HL-60 (cell line): Measurements from ENCODE around the gene ESYT2.

Experiments used
- DNase-seq, 2 experiments: peaks; one replicate each; pipeline ENCODE4 v3.0.0-alpha.2; 2010 to 2020; ENCODE audit warnings: low read depth in 1 of 2, low spot score in 1 of 2
- H3K27ac ChIP-seq: fragments of 250-450 bp; sonication (Bioruptor Pico); replicated peaks from 2 replicates; pipeline ENCODE4 v1.5.1; 2020; ENCODE audit warnings: mild to moderate bottlenecking, moderate library complexity
- H3K27me3 ChIP-seq: fragments of 250-450 bp; sonication (Bioruptor Pico); 2 replicates; pipeline ENCODE4 v1.5.1; 2021; ENCODE audit warnings: mild to moderate bottlenecking, moderate library complexity; ENCODE audit not compliant: insufficient read depth, poor library complexity, severe bottlenecking
- H3K4me3 ChIP-seq: replicated peaks from 2 replicates; pipeline ENCODE4 v1.5.1; 2011; ENCODE audit warnings: mild to moderate bottlenecking, control low read depth, low read length; ENCODE audit not compliant: insufficient read depth
- GABPA ChIP-seq: IDR thresholded peaks from 2 replicates; pipeline ENCODE4 v1.6.1; 2012; ENCODE audit warnings: low read depth
- POLR2AphosphoS5 ChIP-seq: IDR thresholded peaks from 2 replicates; pipeline ENCODE4 v1.6.1; 2012; ENCODE audit warnings: low read depth
- SPI1 ChIP-seq: IDR thresholded peaks from 2 replicates; pipeline ENCODE4 v1.6.1; 2012; ENCODE audit warnings: low read depth, mild to moderate bottlenecking, borderline replicate concordance
- TF ChIP-seq, protein P1 (sequence below): IDR thresholded peaks from 2 replicates; pipeline ENCODE4 v1.6.1; 2012; ENCODE audit warnings: low read depth; ENCODE audit not compliant: insufficient replicate concordance
- TF ChIP-seq, protein P2 (sequence below): IDR thresholded peaks from one replicate; pipeline ENCODE4 v1.5.1; 2011; ENCODE audit warnings: low read length, control low read depth, inconsistent platforms; ENCODE audit not compliant: insufficient read depth

The ESYT2 gene

GRCh38 chr7:158695726-158696452, 133.4 kb downstream of the ESYT2 start:
- no peak for TF ChIP-seq POLR2AphosphoS5
- TF ChIP-seq, protein P1, sequence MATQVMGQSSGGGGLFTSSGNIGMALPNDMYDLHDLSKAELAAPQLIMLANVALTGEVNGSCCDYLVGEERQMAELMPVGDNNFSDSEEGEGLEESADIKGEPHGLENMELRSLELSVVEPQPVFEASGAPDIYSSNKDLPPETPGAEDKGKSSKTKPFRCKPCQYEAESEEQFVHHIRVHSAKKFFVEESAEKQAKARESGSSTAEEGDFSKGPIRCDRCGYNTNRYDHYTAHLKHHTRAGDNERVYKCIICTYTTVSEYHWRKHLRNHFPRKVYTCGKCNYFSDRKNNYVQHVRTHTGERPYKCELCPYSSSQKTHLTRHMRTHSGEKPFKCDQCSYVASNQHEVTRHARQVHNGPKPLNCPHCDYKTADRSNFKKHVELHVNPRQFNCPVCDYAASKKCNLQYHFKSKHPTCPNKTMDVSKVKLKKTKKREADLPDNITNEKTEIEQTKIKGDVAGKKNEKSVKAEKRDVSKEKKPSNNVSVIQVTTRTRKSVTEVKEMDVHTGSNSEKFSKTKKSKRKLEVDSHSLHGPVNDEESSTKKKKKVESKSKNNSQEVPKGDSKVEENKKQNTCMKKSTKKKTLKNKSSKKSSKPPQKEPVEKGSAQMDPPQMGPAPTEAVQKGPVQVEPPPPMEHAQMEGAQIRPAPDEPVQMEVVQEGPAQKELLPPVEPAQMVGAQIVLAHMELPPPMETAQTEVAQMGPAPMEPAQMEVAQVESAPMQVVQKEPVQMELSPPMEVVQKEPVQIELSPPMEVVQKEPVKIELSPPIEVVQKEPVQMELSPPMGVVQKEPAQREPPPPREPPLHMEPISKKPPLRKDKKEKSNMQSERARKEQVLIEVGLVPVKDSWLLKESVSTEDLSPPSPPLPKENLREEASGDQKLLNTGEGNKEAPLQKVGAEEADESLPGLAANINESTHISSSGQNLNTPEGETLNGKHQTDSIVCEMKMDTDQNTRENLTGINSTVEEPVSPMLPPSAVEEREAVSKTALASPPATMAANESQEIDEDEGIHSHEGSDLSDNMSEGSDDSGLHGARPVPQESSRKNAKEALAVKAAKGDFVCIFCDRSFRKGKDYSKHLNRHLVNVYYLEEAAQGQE: no peak
- TF ChIP-seq, protein P2, sequence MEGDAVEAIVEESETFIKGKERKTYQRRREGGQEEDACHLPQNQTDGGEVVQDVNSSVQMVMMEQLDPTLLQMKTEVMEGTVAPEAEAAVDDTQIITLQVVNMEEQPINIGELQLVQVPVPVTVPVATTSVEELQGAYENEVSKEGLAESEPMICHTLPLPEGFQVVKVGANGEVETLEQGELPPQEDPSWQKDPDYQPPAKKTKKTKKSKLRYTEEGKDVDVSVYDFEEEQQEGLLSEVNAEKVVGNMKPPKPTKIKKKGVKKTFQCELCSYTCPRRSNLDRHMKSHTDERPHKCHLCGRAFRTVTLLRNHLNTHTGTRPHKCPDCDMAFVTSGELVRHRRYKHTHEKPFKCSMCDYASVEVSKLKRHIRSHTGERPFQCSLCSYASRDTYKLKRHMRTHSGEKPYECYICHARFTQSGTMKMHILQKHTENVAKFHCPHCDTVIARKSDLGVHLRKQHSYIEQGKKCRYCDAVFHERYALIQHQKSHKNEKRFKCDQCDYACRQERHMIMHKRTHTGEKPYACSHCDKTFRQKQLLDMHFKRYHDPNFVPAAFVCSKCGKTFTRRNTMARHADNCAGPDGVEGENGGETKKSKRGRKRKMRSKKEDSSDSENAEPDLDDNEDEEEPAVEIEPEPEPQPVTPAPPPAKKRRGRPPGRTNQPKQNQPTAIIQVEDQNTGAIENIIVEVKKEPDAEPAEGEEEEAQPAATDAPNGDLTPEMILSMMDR: peak; percentile 81
- peak; percentile 100 for TF ChIP-seq SPI1
- TF ChIP-seq GABPA: no peak
- DNase-seq: peak in 1 of 2 experiments; percentile 91
- H3K27me3 ChIP-seq: no peaks in the 10 kb centered on the region
- no peak overlapping the region for H3K4me3 ChIP-seq
- no peak overlapping the region for H3K27ac ChIP-seq

DNA sequence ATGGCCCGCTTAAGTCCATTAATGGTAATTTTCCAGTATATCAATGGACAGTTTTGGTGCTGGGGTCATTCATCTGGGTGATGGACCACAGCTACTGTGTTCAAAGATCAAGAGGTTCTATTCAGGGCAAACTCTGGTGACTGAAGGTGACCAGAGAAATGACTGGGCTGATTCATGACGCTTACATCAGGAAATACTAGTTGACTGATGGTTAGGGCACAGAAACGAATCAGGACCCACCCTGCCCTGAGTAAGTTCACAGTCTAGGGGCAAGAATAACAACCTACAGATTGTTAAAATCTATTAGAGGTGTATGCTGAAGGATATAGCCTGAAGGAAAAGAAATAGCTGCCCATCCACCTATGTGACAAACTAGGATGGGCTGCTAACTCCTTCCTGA, 134.3 kb downstream of the ESYT2 start:
- no peak for DNase-seq
- no peak overlapping the region for H3K27ac ChIP-seq
- no peak overlapping the region for H3K4me3 ChIP-seq
- TF ChIP-seq SPI1 (no peak), GABPA (no peak), POLR2AphosphoS5 (no peak)
- TF ChIP-seq, protein P1: no peak
- TF ChIP-seq, protein P2: no peak
- H3K27me3 ChIP-seq: no peaks in the 10 kb centered on the region

- Histone ChIP-seq H3K27me3 (no peaks in the 10 kb centered on the region), H3K4me3 (no peak overlapping the region), H3K27ac (no peak overlapping the region)
- no peak for DNase-seq
- TF ChIP-seq SPI1: no peak
- TF ChIP-seq, protein P2: no peak
- no peak for TF ChIP-seq POLR2AphosphoS5
- TF ChIP-seq GABPA: no peak
- TF ChIP-seq, protein P1: no peak
These were observed 134.7 kb downstream of the ESYT2 start for GRCh38 chr7:158694650-158695049.
